ENCODE data around the gene GPR148.
A peak's percentile ranks its signal among the peaks of the same experiment; 100 is the strongest.
"Not testable (repeated sequence)": the region's sequence is repeated elsewhere in the genome, so short reads cannot be mapped to it uniquely, and the experiment has no call there.

GPR148 gene

DNA sequence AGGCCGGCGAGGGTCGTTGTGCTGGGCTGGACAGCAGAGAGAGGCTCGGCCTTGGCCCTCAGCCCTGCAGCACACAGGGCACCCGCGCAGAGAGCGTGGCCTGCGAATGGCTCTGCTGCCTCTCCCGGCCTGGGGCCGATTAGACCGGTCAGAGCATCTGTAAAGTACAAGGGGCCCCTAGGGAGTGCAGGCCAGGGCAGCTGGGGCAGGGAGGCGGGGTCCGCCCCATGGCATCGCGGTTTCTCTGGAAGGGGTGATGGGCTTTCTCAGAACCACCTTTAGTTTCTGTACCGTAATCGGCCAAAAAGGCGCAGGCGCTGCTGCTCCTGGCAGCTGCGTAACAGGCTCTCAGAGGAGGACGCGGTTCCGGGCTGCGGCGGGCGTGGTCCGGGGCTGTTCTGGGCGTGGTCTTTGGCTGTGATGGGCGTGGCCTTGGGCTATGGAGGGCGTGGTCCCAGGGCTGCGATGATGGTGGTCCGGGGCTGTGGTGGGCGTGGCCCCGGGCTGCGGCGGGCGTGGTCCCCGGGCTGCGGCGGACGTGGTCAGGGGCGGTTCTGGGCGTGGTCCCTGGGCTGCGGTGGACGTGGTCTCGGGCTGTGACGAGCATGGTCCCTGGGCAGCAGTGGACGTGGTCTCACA, 1.5 kb upstream of the GPR148 start:
- H3K4me3 ChIP-seq (replicated peaks; ENCODE audit: insufficient read depth, low read length), result peak overlapping the region; percentile 29
- peaks cover 30% of the 10 kb centered on the region for H3K27me3 ChIP-seq (ENCODE audit: insufficient read depth, poor library complexity, severe bottlenecking)
- no peak overlapping the region for H3K27ac ChIP-seq (replicated peaks)
- peak in 1 of 2 experiments; percentile 11 for DNase-seq (ENCODE audit: low read depth in 1 of 2, low spot score in 1 of 2)
- TF ChIP-seq POLR2AphosphoS5 (IDR thresholded peaks at IDR 0.05; ENCODE audit: low read depth) (no peak), SPI1 (IDR thresholded peaks at IDR 0.05; ENCODE audit: borderline replicate concordance, low read depth) (no peak), GABPA (IDR thresholded peaks at IDR 0.05; ENCODE audit: low read depth) (no peak)
- TF ChIP-seq, protein P1, sequence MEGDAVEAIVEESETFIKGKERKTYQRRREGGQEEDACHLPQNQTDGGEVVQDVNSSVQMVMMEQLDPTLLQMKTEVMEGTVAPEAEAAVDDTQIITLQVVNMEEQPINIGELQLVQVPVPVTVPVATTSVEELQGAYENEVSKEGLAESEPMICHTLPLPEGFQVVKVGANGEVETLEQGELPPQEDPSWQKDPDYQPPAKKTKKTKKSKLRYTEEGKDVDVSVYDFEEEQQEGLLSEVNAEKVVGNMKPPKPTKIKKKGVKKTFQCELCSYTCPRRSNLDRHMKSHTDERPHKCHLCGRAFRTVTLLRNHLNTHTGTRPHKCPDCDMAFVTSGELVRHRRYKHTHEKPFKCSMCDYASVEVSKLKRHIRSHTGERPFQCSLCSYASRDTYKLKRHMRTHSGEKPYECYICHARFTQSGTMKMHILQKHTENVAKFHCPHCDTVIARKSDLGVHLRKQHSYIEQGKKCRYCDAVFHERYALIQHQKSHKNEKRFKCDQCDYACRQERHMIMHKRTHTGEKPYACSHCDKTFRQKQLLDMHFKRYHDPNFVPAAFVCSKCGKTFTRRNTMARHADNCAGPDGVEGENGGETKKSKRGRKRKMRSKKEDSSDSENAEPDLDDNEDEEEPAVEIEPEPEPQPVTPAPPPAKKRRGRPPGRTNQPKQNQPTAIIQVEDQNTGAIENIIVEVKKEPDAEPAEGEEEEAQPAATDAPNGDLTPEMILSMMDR (IDR thresholded peaks at IDR 0.05; ENCODE audit: insufficient read depth, low read length), result no peak
- TF ChIP-seq, protein P2, sequence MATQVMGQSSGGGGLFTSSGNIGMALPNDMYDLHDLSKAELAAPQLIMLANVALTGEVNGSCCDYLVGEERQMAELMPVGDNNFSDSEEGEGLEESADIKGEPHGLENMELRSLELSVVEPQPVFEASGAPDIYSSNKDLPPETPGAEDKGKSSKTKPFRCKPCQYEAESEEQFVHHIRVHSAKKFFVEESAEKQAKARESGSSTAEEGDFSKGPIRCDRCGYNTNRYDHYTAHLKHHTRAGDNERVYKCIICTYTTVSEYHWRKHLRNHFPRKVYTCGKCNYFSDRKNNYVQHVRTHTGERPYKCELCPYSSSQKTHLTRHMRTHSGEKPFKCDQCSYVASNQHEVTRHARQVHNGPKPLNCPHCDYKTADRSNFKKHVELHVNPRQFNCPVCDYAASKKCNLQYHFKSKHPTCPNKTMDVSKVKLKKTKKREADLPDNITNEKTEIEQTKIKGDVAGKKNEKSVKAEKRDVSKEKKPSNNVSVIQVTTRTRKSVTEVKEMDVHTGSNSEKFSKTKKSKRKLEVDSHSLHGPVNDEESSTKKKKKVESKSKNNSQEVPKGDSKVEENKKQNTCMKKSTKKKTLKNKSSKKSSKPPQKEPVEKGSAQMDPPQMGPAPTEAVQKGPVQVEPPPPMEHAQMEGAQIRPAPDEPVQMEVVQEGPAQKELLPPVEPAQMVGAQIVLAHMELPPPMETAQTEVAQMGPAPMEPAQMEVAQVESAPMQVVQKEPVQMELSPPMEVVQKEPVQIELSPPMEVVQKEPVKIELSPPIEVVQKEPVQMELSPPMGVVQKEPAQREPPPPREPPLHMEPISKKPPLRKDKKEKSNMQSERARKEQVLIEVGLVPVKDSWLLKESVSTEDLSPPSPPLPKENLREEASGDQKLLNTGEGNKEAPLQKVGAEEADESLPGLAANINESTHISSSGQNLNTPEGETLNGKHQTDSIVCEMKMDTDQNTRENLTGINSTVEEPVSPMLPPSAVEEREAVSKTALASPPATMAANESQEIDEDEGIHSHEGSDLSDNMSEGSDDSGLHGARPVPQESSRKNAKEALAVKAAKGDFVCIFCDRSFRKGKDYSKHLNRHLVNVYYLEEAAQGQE (IDR thresholded peaks at IDR 0.05; ENCODE audit: insufficient replicate concordance, low read depth), result no peak

DNA sequence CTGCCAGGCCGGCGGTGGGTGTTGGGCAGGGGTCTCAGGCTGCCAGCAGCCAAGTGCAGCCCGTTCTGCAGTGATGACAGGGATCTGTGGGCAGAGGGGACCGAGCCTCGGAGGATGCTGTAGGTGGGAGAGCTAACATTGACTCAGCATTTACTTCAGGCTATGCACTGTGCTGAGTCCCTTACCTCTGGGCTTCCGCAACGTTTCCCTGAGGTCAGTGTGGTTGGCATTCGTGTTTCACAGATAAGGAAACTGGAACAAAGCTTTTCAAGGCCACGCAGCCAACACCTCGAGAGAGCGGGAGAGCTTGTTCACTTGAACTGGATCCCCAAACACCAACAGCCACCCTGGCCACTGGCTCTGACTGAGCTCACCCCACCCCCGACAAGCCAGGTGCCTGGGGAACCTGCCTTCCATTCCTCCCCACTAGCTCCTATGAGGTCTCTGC, 839 bp upstream of the GPR148 start:
- DNase-seq (ENCODE audit: low read depth in 1 of 2, low spot score in 1 of 2), result peak; percentile 8 to 45
- Histone ChIP-seq H3K27ac (replicated peaks) (no peak overlapping the region), H3K4me3 (replicated peaks; ENCODE audit: insufficient read depth, low read length) (peak overlapping the region; percentile 29)

DNA sequence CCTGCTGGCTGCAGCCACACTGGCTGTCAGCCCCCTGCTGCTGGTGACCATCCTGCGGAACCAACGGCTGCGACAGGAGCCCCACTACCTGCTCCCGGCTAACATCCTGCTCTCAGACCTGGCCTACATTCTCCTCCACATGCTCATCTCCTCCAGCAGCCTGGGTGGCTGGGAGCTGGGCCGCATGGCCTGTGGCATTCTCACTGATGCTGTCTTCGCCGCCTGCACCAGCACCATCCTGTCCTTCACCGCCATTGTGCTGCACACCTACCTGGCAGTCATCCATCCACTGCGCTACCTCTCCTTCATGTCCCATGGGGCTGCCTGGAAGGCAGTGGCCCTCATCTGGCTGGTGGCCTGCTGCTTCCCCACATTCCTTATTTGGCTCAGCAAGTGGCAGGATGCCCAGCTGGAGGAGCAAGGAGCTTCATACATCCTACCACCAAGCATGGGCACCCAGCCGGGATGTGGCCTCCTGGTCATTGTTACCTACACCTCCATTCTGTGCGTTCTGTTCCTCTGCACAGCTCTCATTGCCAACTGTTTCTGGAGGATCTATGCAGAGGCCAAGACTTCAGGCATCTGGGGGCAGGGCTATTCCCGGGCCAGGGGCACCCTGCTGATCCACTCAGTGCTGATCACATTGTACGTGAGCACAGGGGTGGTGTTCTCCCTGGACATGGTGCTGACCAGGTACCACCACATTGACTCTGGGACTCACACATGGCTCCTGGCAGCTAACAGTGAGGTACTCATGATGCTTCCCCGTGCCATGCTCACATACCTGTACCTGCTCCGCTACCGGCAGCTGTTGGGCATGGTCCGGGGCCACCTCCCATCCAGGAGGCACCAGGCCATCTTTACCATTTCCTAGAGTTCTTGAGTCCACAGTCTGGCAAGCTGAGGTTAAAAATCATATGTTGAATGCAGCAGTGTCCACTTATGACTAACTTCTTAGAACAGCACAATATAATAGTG, 741 bp downstream of the GPR148 start:
- Histone ChIP-seq H3K27ac (replicated peaks) (no peak overlapping the region), H3K27me3 (ENCODE audit: insufficient read depth, poor library complexity, severe bottlenecking) (peaks cover 30% of the 10 kb centered on the region), H3K4me3 (replicated peaks; ENCODE audit: insufficient read depth, low read length) (no peak overlapping the region)
- no peak for DNase-seq (ENCODE audit: low read depth in 1 of 2, low spot score in 1 of 2)
- no peak for TF ChIP-seq SPI1 (IDR thresholded peaks at IDR 0.05; ENCODE audit: borderline replicate concordance, low read depth)
- no peak for TF ChIP-seq POLR2AphosphoS5 (IDR thresholded peaks at IDR 0.05; ENCODE audit: low read depth)
- no peak for TF ChIP-seq GABPA (IDR thresholded peaks at IDR 0.05; ENCODE audit: low read depth)
- TF ChIP-seq, protein P2 (IDR thresholded peaks at IDR 0.05; ENCODE audit: insufficient replicate concordance, low read depth), result no peak
- TF ChIP-seq, protein P1 (IDR thresholded peaks at IDR 0.05; ENCODE audit: insufficient read depth, low read length), result no peak

More for the DNA sequence above, 839 bp upstream of the GPR148 start:
- peaks cover 30% of the 10 kb centered on the region for H3K27me3 ChIP-seq (ENCODE audit: insufficient read depth, poor library complexity, severe bottlenecking)
- TF ChIP-seq, protein P1 (IDR thresholded peaks at IDR 0.05; ENCODE audit: insufficient read depth, low read length), result no peak
- TF ChIP-seq GABPA (IDR thresholded peaks at IDR 0.05; ENCODE audit: low read depth) (no peak), POLR2AphosphoS5 (IDR thresholded peaks at IDR 0.05; ENCODE audit: low read depth) (no peak), SPI1 (IDR thresholded peaks at IDR 0.05; ENCODE audit: borderline replicate concordance, low read depth) (no peak)
- TF ChIP-seq, protein P2 (IDR thresholded peaks at IDR 0.05; ENCODE audit: insufficient replicate concordance, low read depth), result no peak

DNA sequence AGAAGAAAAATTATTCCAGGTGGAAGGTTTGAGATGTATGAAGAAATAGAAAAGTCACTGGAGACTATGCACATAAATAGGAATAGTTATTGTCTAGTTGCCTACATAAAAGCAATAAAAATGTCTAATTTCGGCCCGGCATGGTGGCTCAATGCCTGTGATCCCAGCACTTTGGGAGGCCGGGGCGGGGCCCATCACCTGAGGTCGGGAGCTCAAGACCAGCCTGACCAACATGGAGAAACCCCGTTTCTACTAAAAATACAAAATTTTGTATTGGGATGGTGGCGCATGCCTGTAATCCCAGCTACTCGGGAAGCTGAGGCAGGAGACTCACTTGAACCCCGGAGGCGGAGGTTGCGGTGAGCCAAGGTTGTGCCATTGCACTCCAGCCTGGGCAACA, 3.4 kb downstream of the GPR148 start:
- DNase-seq (ENCODE audit: low read depth in 1 of 2, low spot score in 1 of 2), result not testable (repeated sequence)
- peaks cover 17% of the 10 kb centered on the region for H3K27me3 ChIP-seq (ENCODE audit: insufficient read depth, poor library complexity, severe bottlenecking)

More for the DNA sequence above, 3.4 kb downstream of the GPR148 start:
- H3K4me3 ChIP-seq (replicated peaks; ENCODE audit: insufficient read depth, low read length); H3K27ac ChIP-seq (replicated peaks): not testable (repeated sequence)

All from HL-60 (cell line).